Skeletal muscle satellite cell (primary cell): ENCODE data around the gene B2M.
"Not testable (repeated sequence)": the region's sequence is repeated elsewhere in the genome, so short reads cannot be mapped to it uniquely, and the experiment has no call there.

ENCODE experiments used
- H3K27me3 ChIP-seq: 2 replicates; pipeline ENCODE4 v1.7.0; 2013; ENCODE audit warnings: low read length; ENCODE audit not compliant: control insufficient read depth, insufficient read depth
- H3K36me3 ChIP-seq: 2 replicates; pipeline ENCODE4 v1.7.0; 2013; ENCODE audit warnings: mild to moderate bottlenecking, control low read depth, low read length; ENCODE audit not compliant: insufficient read depth
- H3K4me1 ChIP-seq: 2 replicates; pipeline ENCODE4 v1.7.0; 2013; ENCODE audit warnings: low read length; ENCODE audit not compliant: control insufficient read depth, insufficient read depth
- H3K4me2 ChIP-seq: 2 replicates; pipeline ENCODE4 v1.7.0; 2013; ENCODE audit warnings: mild to moderate bottlenecking, low read length
- H3K4me3 ChIP-seq: 2 replicates; pipeline ENCODE4 v1.7.0; 2013; ENCODE audit warnings: low read length
- H3K9ac ChIP-seq: 2 replicates; pipeline ENCODE4 v1.7.0; 2013; ENCODE audit warnings: mild to moderate bottlenecking, low read depth, low read length, moderate library complexity
- H3K9me3 ChIP-seq: replicated peaks from 2 replicates; pipeline ENCODE4 v1.7.0; 2013; ENCODE audit warnings: mild to moderate bottlenecking, control low read depth, low read length

Gene B2M

GRCh38 chr15:44718180-44718926 is 7.0 kb downstream of the B2M start:
- H3K4me3 ChIP-seq = no peak overlapping the region
- H3K27me3 ChIP-seq = no peaks in the 10 kb centered on the region
- H3K4me1 ChIP-seq = peaks cover 3% of the 10 kb centered on the region
- H3K36me3 ChIP-seq = peaks cover 39% of the 10 kb centered on the region
- H3K9me3 ChIP-seq = no peaks in the 10 kb centered on the region
- H3K9ac ChIP-seq = no peak overlapping the region
- no peak overlapping the region for H3K4me2 ChIP-seq

GRCh38 chr15:44718927-44719292 is 7.6 kb downstream of the B2M start:
- H3K9me3 ChIP-seq = no peaks in the 10 kb centered on the region
- H3K36me3 ChIP-seq = peaks cover 39% of the 10 kb centered on the region
- no peaks in the 10 kb centered on the region for H3K4me1 ChIP-seq
- no peak overlapping the region for H3K9ac ChIP-seq
- no peak overlapping the region for H3K4me3 ChIP-seq
- H3K27me3 ChIP-seq = no peaks in the 10 kb centered on the region
- H3K4me2 ChIP-seq = no peak overlapping the region

GRCh38 chr15:44719293-44719999 is 8.1 kb downstream of the B2M start:
- no peaks in the 10 kb centered on the region for H3K4me1 ChIP-seq

GRCh38 chr15:44720000-44720435 is 8.7 kb downstream of the B2M start:
- H3K4me3 ChIP-seq, H3K4me1 ChIP-seq, H3K27me3 ChIP-seq, H3K4me2 ChIP-seq, H3K9ac ChIP-seq, H3K9me3 ChIP-seq: not testable (repeated sequence)
- peaks cover 39% of the 10 kb centered on the region for H3K36me3 ChIP-seq

More at GRCh38 chr15:44719293-44719999, 8.1 kb downstream of the B2M start:
- Histone ChIP-seq H3K4me3 (no peak overlapping the region), H3K9me3 (no peaks in the 10 kb centered on the region), H3K9ac (no peak overlapping the region), H3K36me3 (peaks cover 39% of the 10 kb centered on the region), H3K4me2 (no peak overlapping the region), H3K27me3 (no peaks in the 10 kb centered on the region)

- Histone ChIP-seq H3K9me3 (no peaks in the 10 kb centered on the region), H3K4me1 (no peaks in the 10 kb centered on the region), H3K9ac (no peak overlapping the region), H3K27me3 (no peaks in the 10 kb centered on the region), H3K36me3 (peaks cover 33% of the 10 kb centered on the region), H3K4me3 (no peak overlapping the region), H3K4me2 (no peak overlapping the region)
Measured at GRCh38 chr15:44720460-44721176, 9.3 kb downstream of the B2M start.

GRCh38 chr15:44722011-44722410 is 10.7 kb downstream of the B2M start:
- Histone ChIP-seq H3K4me3 (no peak overlapping the region), H3K4me2 (no peak overlapping the region), H3K4me1 (peaks cover 12% of the 10 kb centered on the region), H3K36me3 (peaks cover 19% of the 10 kb centered on the region), H3K9ac (no peak overlapping the region), H3K27me3 (no peaks in the 10 kb centered on the region), H3K9me3 (no peaks in the 10 kb centered on the region)

GRCh38 chr15:44726136-44726535 is 14.8 kb downstream of the B2M start:
- peaks cover 24% of the 10 kb centered on the region for H3K4me1 ChIP-seq
- peak overlapping the region; percentile 56 for H3K4me2 ChIP-seq
- no peaks in the 10 kb centered on the region for H3K27me3 ChIP-seq
- H3K36me3 ChIP-seq = no peaks in the 10 kb centered on the region
- H3K9ac ChIP-seq = peak overlapping the region; percentile 10
- H3K9me3 ChIP-seq = no peaks in the 10 kb centered on the region
- peak overlapping the region; percentile 4 for H3K4me3 ChIP-seq

GRCh38 chr15:44726568-44727484 is 15.5 kb downstream of the B2M start:
- H3K27me3 ChIP-seq = no peaks in the 10 kb centered on the region
- no peaks in the 10 kb centered on the region for H3K36me3 ChIP-seq
- peak overlapping the region; percentile 4 for H3K4me3 ChIP-seq
- peak overlapping the region; percentile 56 for H3K4me2 ChIP-seq
- peak overlapping the region; percentile 37 for H3K9ac ChIP-seq
- H3K4me1 ChIP-seq = peaks cover 24% of the 10 kb centered on the region
- no peaks in the 10 kb centered on the region for H3K9me3 ChIP-seq

- peaks cover 24% of the 10 kb centered on the region for H3K4me1 ChIP-seq
- peak overlapping the region; percentile 88 for H3K9ac ChIP-seq
- no peaks in the 10 kb centered on the region for H3K36me3 ChIP-seq
- H3K27me3 ChIP-seq = no peaks in the 10 kb centered on the region
- H3K4me3 ChIP-seq = no peak overlapping the region
- peak overlapping the region; percentile 93 for H3K4me2 ChIP-seq
- no peaks in the 10 kb centered on the region for H3K9me3 ChIP-seq
Measured at GRCh38 chr15:44727485-44728231, 16.3 kb downstream of the B2M start.

GRCh38 chr15:44728232-44728575 is 16.9 kb downstream of the B2M start:
- peak overlapping the region; percentile 93 for H3K4me2 ChIP-seq
- peaks cover 24% of the 10 kb centered on the region for H3K4me1 ChIP-seq
- H3K36me3 ChIP-seq, H3K9me3 ChIP-seq, H3K27me3 ChIP-seq: not testable (repeated sequence)
- H3K9ac ChIP-seq = peak overlapping the region; percentile 88
- peak overlapping the region; percentile 83 for H3K4me3 ChIP-seq
